HG02588 (cell line): ENCODE results near the gene LRRC7.

Experiments
- ATAC-seq: cut with Tn5 transposase; IDR thresholded peaks from one replicate; pipeline ENCODE4 v1.9.1; 2021; ENCODE audit warnings: mild to moderate bottlenecking, moderate library complexity; ENCODE audit not compliant: unreplicated experiment

Gene LRRC7

DNA sequence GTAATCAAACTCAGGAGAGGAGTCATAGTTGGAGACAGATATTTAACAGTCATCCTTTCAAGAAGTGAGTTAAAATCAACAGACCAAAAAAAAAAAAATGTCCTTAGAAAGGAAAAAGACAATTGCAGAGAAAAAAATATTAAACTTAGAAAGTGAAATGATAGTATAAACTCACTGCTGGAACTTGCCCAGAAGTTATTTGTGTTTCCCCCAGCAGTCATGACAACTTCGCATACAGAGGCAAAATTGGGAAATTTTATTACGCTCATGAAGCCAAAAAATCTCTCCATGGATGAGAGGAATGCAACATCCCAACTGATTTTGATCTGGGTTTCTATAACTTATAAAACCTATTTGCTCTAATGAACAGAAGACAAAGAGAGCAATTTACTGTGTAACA is 198.2 kb downstream of the LRRC7 start:
- no peak for ATAC-seq

DNA sequence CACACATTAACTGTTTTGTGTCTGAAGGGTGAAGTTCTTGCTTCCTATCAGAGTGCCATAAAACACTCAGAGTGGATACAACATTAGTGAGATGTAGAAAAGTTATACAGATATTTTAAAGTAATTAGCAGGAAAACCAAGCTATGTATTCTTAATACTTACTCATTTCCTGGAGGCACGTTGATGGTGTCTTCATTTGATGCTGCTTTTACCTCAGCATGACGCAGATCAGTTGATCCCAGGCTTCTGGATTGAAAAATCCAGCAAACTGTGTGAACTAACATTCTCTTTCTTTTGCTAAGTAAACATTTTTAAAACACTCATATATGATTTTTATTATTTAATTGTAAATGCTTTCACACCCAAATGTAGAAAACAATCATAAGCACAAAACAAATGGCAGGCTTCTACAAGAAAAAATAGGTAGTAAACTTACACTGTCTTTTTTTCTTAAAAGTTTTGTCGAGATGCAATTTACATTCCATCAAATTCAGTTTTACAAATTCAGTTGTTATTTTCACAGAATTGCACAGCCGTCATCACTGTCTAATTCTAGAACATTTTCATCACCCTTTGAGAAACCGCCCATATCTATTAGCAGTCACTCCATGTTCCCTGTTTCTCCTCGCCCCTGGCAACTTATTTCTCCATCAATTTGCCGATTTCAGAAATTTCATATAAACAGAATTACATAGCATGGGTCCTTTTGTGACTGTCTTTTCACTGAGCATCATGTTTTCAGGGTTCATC is 198.9 kb downstream of the LRRC7 start:
- no peak for ATAC-seq

DNA sequence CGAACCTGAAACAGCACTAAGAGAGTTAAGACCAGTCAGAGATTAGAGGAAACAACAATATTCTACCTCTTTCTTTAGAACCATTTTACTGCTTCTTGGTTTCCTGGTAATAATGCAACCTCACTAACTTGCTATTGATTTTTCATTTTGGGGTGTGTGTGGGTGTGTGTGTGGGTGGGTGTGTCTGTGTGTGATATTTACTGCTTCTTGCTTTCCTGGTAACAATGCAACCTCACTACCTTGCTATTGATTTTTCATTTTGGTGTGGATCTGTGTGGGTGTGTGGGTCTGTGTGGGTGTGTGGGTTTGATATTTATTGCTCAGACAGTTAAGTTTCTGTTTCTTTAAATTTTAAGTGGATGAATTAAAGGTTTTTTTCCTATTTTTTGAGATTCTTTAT is 208.8 kb downstream of the LRRC7 start:
- ATAC-seq, result no peak

DNA sequence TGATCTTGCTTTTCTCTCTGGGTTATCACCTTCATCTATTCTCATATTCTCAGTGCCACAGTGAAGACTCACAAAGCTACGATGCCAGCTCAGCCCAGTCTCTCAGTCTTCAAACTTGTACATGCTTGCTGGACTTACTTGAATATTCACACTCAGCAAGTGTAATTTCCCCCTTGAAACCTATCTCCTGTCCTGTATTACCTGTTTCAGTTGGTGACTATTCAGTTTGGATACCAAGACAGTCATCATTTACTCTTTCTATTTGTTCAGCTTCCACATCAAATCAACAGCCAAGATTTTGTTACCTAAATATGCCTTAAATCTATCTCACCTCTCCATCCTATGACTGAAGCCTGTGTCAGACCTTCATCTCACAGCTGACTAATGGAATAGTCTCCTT is 209.7 kb downstream of the LRRC7 start:
- no peak for ATAC-seq

DNA sequence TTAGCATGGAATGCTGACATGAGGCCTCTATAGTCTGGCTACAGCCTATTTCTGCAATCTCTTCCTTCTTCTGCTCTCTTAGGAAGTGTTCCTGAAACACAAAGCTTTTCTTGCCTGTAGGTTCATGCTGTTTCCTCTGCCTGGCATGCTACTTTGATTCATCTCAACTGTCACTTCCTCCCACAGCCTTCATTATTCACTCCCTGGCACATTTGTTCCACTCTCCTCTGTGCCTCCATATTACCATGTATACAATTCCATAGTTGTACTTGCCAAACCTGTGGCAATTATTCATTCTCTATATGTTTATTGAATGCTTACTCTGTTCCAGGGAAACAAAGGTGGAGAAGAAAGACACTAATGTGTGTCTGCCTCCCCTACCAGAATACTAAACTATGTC is 210.2 kb downstream of the LRRC7 start:
- ATAC-seq, result no peak

DNA sequence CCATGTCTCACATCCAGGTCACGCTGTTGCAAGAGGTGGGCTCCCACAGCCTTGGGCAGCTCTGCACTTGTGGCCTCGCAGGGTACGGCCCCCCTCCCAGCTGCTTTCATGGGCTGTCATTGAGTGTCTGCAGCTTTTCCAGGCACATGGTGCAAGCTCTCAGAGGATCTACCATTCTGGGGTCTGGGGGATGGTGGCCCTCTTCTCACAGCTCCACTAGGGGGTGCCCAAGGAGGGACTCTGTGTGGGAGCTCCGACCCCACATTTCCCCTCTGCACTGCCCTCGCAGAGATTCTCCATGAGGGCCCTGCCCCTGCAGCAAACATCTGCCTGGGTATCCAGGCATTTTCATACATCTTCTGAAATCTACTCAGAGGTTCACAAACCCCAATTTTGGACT is 219.4 kb downstream of the LRRC7 start:
- ATAC-seq, result no peak

DNA sequence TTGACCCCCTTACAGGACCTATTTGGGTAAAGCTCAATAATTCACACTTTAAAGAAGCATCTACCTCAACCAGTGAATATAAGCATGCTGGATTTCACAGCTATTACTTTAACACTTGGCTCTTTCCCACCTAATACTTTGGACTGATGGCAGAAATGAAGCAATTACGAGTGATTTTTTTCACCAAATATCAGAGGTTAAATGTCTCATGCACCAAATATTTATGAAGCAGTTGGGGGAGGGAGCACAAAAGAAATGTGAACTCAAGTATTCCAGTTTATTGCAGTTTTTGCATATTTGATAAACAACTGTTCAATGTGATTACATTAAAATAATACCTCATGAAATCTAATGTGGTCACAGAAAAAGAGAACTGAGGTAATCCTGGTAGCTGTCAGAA is 223.6 kb downstream of the LRRC7 start:
- no peak for ATAC-seq

DNA sequence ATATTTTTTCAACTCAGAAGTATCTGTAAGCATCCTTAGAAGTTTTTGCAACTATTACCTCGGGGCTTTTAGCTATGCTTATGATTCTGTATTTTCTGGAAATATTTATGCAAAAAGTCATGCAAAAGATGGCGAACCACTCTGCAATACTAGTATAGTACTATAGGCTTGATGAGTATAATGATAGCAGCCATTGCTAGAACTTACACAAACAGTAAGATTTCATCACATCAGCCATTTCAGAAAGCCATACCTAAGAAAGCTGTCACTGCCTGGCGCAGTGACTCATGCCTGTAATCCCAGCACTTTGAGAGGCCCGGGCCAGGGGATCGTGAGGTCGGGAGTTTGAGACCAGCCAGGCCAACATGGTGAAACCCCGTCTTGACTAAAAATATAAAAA is 227.1 kb downstream of the LRRC7 start:
- ATAC-seq, result no peak

DNA sequence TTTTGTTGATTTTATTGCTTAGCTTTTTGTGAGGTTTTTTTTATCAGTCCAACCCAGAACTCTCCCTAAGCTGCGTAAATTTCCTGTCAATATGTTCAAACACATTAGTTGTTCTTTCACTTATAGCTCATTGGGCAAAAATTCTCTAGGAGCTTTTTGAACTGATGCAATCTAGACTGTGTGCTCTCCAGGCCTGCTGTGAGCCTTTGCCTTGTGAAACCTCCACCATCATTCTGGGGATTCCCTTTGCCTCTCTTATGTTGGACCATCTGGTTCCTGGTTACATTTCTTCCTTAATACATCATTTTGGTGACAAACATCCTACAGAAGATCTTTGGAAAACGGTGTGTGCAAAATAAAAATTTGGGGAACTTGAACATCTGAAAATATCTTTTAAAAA is 247.2 kb downstream of the LRRC7 start:
- no peak for ATAC-seq

DNA sequence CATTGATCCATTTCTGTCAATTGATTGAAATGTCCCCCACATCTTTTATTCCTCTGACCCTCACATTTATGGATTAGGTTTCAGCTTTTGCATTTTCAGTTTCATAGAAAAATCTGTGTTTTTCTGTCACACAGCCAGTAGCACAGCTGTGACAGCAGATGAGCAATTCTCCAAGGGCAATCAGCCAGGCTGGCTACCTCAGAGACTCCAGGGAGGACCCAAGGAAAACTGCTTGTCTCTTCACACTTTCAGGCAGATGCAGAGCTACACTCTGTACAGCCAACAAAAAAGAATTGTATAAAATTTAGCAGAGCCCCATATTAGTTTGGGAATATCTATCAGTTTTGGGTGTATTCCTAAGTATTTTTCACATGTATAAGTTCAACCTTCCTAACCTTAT is 257.2 kb downstream of the LRRC7 start:
- ATAC-seq, result no peak

DNA sequence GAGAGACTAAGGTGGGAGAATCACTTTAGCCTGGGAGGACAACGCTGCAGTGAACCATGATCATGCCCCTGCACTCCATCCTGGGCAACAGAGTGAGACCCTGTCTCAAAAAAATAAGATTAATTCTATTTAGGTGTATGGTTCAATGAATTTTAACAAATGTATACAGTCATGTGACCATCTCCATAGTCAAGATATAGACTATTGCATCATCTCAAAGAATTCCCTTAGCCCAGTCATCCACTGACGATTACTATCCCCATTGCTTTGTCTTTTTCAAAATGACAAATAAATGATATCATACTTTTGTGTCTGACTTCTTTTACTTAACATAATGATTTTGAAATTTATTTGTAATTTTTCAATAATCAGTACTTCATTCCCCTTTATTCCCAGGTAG is 260.0 kb downstream of the LRRC7 start:
- no peak for ATAC-seq

DNA sequence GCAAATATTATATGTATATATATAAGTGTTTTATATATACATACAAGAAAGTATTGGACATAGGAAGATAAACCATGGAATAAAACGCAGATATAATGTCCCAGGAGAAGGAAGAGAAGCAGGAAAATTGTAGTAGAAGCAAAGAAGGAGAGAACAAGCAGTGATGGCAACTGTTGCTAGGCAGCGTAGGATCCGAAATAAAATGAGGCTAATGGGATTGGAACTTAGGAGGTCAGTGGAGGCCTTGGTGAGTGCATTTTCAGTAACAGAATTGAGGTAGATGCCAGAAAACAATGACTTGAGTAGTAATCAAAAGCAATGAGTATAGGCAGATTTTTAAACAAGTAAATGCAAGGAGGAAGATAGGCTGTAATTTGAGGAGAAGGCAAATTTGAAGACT is 265.8 kb downstream of the LRRC7 start:
- ATAC-seq, result no peak

DNA sequence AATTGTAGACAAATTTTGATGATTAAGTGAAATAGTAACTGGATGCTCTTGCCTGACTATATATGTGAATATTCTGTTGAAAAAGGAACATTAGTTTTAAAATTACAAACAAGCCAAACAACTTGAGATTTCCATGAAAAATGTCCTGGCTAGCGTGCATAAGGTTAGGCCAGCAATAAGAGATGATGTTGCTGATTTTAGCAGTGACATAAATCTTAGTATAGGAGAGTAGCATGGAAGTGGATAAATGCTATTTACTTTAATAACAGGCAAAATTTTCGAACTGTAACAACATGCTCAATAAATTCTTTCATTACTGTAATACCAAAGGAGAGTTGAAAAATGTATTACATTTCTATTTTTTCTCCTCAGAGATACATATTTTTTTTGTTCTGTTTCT is 266.6 kb downstream of the LRRC7 start:
- ATAC-seq, result no peak

DNA sequence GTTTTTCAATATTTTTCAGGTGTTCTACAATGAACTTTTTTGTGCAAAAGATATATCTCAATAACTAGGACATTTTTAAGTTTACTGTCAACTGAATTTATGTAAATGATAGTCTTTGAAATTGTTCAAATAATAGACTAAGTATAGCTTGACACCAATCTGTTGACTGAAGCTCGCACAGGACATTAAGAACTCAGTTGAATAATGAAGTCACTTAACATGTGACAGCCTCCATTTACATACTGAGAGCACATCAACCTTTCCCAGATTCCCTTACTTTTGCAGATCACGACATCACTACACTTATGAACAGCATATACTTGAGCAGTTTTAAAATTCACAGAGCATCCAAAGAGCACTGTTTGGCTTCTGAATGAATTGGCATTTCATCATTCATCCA is 268.2 kb downstream of the LRRC7 start:
- no peak for ATAC-seq

DNA sequence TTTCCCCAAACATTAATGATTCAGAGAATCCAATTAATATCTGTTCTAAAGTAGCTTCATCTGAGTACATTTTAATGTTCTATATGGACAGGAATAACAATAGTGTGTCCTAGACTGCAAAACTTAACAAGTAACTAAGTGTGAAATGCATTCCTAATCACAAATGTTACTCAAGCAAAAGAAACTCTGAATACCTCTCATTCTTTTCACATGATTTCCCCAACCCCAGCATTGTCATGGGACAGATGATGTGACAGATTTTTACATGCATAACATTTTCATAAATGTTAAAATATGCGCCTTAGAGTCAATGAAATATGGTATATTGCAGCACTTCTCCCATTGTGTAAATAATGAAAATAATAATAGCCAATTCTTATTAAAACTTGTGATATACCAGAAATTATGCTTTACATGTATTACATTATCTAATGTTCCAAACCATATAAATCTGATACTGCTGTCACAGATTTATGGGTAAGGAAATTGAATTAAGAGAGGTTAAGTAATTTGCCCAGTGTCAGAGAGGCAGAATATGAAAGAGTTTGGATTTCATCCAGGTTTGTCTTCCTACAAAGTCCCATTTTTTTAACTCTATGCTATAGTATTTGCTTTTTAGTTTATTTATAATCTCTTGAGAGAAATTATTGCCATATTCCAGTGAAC is 269.4 kb downstream of the LRRC7 start:
- no peak for ATAC-seq

DNA sequence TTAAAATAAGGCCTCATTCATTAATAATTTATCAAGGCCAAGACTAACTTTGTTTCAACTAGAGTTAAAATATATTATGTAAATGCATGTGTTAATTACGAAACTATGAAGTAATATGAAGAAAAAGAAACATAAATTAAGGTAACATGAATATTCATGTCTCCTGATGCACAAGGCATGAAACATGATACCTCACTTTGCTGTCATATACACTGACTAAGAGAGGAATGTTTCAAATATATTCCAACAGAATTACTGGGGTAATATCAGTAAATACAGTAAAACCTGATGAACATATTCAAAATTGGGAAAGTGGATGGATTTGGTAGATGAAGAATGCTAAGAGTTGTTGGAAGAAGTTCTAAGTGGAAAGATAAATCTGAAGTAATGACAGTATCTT is 274.6 kb downstream of the LRRC7 start:
- ATAC-seq, result no peak

DNA sequence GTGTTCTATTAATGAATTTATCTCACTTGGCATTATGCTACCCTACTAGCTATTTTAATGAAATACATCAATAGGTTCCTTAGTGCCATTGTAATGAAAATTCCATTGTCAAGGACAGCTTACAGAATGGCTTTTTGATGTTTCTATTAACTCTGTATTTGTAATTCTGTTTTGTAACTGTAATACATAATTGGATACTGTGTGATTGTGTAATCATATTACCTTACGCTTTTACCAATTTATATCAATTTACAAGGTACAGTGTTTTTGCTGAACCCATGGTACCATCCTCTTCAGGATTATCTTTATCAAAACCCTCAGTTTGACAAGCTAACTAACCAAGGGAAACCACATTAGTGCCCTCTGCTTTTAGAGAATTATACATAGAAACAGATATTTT is 277.9 kb downstream of the LRRC7 start:
- no peak for ATAC-seq

DNA sequence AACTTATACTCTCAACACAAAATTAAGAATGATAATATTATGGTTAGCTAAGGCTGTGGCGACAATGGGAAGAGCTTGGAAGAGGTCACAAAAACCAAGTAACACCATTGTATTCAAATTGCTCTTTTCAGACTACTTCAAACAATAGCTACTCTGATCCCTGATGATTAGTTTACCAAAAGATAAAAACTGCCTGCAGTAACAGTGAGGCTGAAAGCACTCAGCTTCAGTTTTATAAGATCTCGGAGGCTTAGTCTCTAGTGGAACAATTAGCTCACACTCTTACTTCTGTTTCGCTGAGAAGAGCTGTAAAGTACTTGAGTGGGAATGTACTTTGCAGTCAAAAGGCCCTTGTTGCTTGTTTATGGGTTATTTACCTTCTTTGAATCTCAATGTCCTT is 278.5 kb downstream of the LRRC7 start:
- ATAC-seq, result no peak

DNA sequence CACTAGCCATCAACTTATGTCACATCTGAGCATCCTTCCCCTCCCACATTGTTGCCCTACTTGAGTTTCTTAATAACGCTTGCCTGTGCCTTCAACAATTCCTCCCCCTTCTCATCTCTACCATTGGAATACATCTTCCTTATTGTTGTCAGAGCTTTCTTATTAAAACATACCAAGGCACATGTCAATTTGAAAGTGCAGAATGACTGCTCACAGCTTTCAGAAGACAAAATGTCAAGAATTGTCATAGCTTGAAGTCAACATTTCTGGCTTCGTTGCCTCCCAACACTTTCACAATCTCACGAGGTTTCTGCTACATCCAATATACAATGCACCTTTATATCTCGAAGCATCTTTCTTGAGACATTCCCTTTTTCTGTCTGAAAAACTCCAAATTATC is 279.9 kb downstream of the LRRC7 start:
- no peak for ATAC-seq

DNA sequence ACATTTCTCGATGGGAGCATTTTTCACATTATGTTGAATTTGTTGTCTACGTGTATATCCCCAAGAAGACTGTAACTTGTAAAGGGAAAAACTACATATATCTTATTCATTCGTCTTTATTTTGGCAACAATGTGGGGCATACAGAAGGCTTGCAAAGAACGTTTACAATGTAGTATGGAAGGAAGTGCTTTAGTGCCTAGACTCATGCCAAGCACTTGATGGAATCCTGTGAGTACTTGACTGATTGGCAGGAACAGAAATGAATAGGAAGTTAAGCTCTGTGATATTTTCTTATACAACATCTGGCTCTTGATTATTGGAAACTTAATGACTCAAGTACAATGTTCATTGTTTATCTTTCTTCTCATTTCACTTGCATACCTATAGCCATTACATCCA is 284.4 kb downstream of the LRRC7 start:
- ATAC-seq, result no peak

DNA sequence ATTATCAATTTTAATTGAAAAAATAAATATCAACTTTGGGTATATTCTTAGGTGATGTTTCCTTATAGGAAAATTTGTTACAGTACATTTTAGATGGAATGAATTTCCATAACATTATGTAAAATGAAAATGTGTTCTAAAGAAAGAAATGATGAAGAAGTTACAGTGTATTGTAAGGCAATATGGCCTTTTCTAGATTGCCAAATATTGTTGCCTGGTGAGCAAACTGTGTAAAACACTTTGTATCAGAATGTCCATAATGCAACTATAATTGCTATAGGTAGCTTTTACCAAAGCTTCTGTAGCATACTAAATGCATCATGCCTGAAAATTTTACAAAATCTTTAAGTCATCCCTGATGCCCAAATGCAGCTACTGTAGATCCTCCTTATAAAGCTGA is 285.0 kb downstream of the LRRC7 start:
- no peak for ATAC-seq

DNA sequence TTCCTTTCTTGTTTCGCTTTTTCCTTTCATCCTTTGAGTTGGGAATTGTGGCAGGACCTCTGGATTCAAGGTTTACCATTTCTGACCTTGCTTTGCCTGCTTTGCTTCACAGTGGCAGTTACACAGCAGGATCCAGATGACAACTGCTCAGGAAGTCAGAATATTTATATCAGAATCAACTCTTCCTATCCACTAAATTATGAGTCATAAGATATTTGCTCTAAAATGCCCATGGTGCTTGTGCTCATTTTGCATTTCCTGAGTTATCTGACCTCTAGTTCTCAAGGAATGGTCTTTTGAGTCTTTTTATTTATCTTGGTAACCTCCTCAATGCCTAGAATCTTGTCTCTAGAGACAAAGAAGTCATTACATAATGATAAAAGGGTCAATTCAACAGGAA is 290.8 kb downstream of the LRRC7 start:
- no peak for ATAC-seq

DNA sequence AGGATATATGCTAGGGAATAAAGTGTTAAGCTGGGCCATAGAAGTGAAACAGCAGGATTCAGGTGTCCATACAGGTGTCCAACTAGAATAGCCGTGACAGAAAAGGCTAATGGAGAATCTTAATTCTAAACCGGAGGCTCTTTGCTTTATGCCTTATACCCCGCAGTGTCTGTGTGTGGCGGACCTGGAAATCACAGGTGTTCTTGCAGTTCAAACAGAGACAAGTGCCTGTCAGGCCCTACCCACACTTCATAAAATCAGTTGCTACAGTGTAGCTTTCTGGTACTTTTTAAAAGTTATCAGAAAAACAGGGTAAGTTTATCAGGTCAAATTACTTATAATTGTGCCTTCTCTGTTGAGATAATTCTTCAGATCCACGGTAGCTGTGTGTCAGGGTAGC is 293.9 kb downstream of the LRRC7 start:
- ATAC-seq, result no peak
